Measurements from ENCODE around the gene DBR1. TPM values are rescaled to one million over a fixed set of nuclear protein-coding genes. Genes with fewer than 3 reads are reported as not detected.

Gene DBR1
- total RNA-seq, 1 donor from 2014 or later: 41.6 TPM

GRCh38 chr3:138125548-138126221 lies 49.0 kb downstream of the DBR1 start:
- no peak for FAIRE-seq
- DNase-seq (ENCODE audit: low spot score in 2 of 2): no peak

- DNase-seq (ENCODE audit: low spot score in 2 of 2) (no peak), FAIRE-seq (no peak)
These were observed 49.9 kb downstream of the DBR1 start for GRCh38 chr3:138124706-138125355.

GRCh38 chr3:138124188-138124587 lies 50.5 kb downstream of the DBR1 start:
- FAIRE-seq: no peak
- DNase-seq (ENCODE audit: low spot score in 2 of 2): no peak

- FAIRE-seq (no peak), DNase-seq (ENCODE audit: low spot score in 2 of 2) (no peak)
These were observed 55.3 kb downstream of the DBR1 start for GRCh38 chr3:138119423-138119766.

- DNase-seq (ENCODE audit: low spot score in 2 of 2) (peak; percentile 48 to 64), FAIRE-seq (no peak)
These were observed 55.9 kb downstream of the DBR1 start for GRCh38 chr3:138118612-138119422.

GRCh38 chr3:138114988-138115971 lies 59.4 kb downstream of the DBR1 start, which contains the start of gene DZIP1L:
TSS of gene DZIP1L (minus strand) at chr3:138115608. CDS start at chr3:138103971, 11,637 bp downstream.
- peak; percentile 54 to 72 for DNase-seq (ENCODE audit: low spot score in 2 of 2)

GRCh38 chr3:138114431-138114918 lies 60.2 kb downstream of the DBR1 start:
- DNase-seq (ENCODE audit: low spot score in 2 of 2) (no peak), FAIRE-seq (no peak)

More at GRCh38 chr3:138114988-138115971, 59.4 kb downstream of the DBR1 start, which contains the start of gene DZIP1L:
- no peak for FAIRE-seq

- no peak for DNase-seq (ENCODE audit: low spot score in 2 of 2)
- no peak for FAIRE-seq
These were observed 61.4 kb downstream of the DBR1 start for GRCh38 chr3:138113326-138113725.

- no peak for DNase-seq (ENCODE audit: low spot score in 2 of 2)
- FAIRE-seq: no peak
These were observed 62.4 kb downstream of the DBR1 start for GRCh38 chr3:138112362-138112761.

Other genes with a start within 250 kb of the DBR1 start
- not detected for gene CLDN18, start 164.8 kb downstream of the DBR1 start, total RNA-seq
- 4.5 TPM for gene DZIP1L, start 59.3 kb downstream of the DBR1 start, total RNA-seq
- not detected for gene A4GNT, start 42.5 kb downstream of the DBR1 start, total RNA-seq
- gene ARMC8, start 12.4 kb upstream of the DBR1 start, total RNA-seq: 104 TPM
- 1.6 TPM for gene NME9, start 154.9 kb upstream of the DBR1 start, total RNA-seq
- 66.0 TPM for gene MRAS, start 173.7 kb upstream of the DBR1 start, total RNA-seq